GM12872 (cell line): Measurements from ENCODE around the gene ARHGEF38.

Source experiments
- CTCF ChIP-seq: IDR thresholded peaks from 3 replicates; pipeline ENCODE4 v1.5.1; 2011; ENCODE audit warnings: low read depth, mild to moderate bottlenecking, low read length, moderate library complexity; ENCODE audit not compliant: insufficient read depth

ARHGEF38 gene

DNA sequence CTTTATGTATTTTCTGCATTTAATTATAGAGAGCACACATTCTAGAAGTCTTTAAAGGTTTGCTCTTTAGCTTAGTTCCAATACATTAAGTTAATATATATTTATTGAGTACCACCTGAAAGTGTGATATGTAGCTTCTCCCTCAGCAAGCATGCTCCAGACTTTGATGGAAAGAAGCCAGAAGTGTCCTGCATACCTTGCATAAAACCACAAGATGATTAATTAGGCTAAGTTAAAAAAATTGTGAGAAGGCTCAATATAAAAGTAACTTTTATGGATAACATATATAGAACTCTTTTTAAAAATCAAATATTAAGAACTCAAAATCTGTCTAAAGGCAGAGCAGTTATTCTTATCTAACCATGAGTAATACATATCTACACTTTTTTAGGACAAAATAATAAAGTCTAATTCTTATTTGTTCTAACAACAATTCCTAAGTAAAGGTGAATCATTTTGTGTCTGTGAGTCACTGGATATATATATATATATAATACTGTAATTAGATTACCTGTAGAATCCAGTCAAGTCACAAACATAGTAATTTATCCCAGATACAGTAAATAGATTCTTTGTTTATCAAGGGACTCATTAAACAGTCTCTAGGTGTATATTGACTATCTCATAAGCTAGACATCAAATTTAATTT is 104.8 kb downstream of the ARHGEF38 start:
- TF ChIP-seq CTCF, result no peak

DNA sequence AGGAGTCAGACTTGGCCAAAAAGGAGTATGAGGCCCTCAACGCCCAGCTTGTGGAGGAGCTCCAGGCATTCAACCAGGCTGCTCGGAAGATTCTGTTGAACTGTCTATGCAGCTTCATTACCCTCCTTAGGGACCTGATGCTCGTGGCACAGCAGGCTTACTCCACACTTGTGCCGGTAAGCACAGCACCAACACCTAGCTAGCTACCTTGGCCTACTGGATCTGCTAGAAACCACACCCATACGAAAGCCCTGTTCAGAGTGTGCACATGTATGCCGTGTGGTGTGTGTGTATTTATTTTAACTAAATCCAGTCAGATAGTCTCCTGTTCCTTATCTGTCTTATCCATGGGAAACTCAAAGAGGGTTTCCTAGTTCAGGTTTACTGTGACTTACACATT is 106.8 kb downstream of the ARHGEF38 start:
- no peak for TF ChIP-seq CTCF

- TF ChIP-seq CTCF, result no peak
Observed at GRCh38 chr4:105661028-105661427, 108.6 kb downstream of the ARHGEF38 start.

DNA sequence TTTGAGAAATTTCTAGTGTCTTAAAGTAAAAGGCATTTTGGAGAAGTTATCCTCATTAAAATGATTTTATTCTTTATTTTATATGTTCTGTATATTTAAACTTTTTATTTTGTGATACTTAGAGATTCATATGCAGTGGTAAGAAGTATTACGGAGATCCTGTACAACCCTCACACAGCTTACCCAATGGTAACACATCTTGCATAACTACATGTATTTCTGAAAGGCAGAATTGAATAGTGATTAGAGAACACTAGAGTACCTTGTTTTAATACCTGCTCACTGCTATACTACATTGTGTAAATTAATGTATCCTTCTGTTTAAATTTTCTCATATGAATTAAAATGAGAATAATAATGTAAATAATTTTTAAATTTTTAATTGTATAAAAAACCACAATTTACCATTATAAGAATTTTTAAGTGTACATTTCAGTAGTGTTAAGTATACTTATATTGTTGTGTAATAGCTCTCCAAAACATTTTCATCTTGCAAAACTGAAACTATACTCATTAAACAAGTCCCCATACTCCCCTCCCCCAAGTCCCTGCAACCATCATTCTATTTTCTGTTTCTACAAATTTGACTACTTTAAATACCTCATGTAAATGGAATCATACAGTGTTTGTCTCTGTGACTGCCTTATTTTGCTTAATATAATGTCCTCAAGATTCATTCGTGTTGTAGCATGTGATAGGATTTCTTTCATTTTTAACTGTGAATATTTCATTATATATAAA is 110.7 kb downstream of the ARHGEF38 start:
- no peak for TF ChIP-seq CTCF

GRCh38 chr4:105666693-105667092 is 114.3 kb downstream of the ARHGEF38 start:
- peak; percentile 31; the same call in 2 of the 3 replicates for TF ChIP-seq CTCF

GRCh38 chr4:105670684-105671083 is 118.3 kb downstream of the ARHGEF38 start:
- TF ChIP-seq CTCF, result no peak

GRCh38 chr4:105671301-105671700 is 118.9 kb downstream of the ARHGEF38 start:
- TF ChIP-seq CTCF, result no peak
